Endodermal cell (in vitro differentiated cells): ENCODE data around the gene GJA5. TPM values are rescaled to one million over a fixed set of nuclear protein-coding genes. Genes with fewer than 3 reads are reported as not detected.
"Not testable (repeated sequence)": the region's sequence is repeated elsewhere in the genome, so short reads cannot be mapped to it uniquely, and the experiment has no call there.

Source experiments
- DNase-seq: peaks from one replicate; pipeline ENCODE4 v3.0.0-alpha.2; 2017
- H3K27ac ChIP-seq: 2 replicates; pipeline ENCODE4 v1.5.1; 2013; ENCODE audit warnings: mild to moderate bottlenecking, low read depth, low read length, moderate library complexity
- H3K27me3 ChIP-seq: 2 replicates; pipeline ENCODE4 v1.6.1; 2013; ENCODE audit warnings: mild to moderate bottlenecking, low read length, moderate library complexity; ENCODE audit not compliant: insufficient read depth, control insufficient read depth, poor library complexity, severe bottlenecking
- H3K36me3 ChIP-seq: 2 replicates; pipeline ENCODE4 v1.7.0; 2013; ENCODE audit warnings: mild to moderate bottlenecking, low read length, moderate library complexity; ENCODE audit not compliant: control insufficient read depth, insufficient read depth
- H3K4me1 ChIP-seq: one replicate; pipeline ENCODE4 v1.7.0; 2013; ENCODE audit warnings: low read length; ENCODE audit not compliant: control insufficient read depth, insufficient read depth
- H3K4me3 ChIP-seq: 2 replicates; pipeline ENCODE4 v1.5.1; 2013; ENCODE audit warnings: mild to moderate bottlenecking, low read length, moderate library complexity
- H3K9ac ChIP-seq: 2 replicates; pipeline ENCODE4 v1.6.1; 2013; ENCODE audit warnings: mild to moderate bottlenecking, low read length, moderate library complexity; ENCODE audit not compliant: poor library complexity, severe bottlenecking; ENCODE audit errors: extremely low read depth
- H3K9me3 ChIP-seq: 2 replicates; pipeline ENCODE4 v1.6.1; 2013; ENCODE audit warnings: mild to moderate bottlenecking, low read length, moderate library complexity; ENCODE audit not compliant: control insufficient read depth
- H3K27ac Mint-ChIP-seq: 2 replicates; pipeline ENCODE4 v1.8.0; 2020; ENCODE audit warnings: mixed read lengths
- H3K27me3 Mint-ChIP-seq: 2 replicates; pipeline ENCODE4 v1.8.0; 2021; ENCODE audit warnings: mild to moderate bottlenecking, mixed read lengths; ENCODE audit not compliant: insufficient read depth
- H3K36me3 Mint-ChIP-seq: 2 replicates; pipeline ENCODE4 v1.8.0; 2020; ENCODE audit warnings: low read depth, mixed read lengths
- H3K4me1 Mint-ChIP-seq: 2 replicates; pipeline ENCODE4 v1.8.0; 2020; ENCODE audit warnings: mixed read lengths
- H3K4me3 Mint-ChIP-seq: 2 replicates; pipeline ENCODE4 v1.8.0; 2020; ENCODE audit warnings: mild to moderate bottlenecking, moderate library complexity, mixed read lengths
- H3K9me3 Mint-ChIP-seq: 2 replicates; pipeline ENCODE4 v1.8.0; 2020; ENCODE audit warnings: mild to moderate bottlenecking, mixed read lengths
- WGBS, 2 experiments: methylation state at CpG; one replicate each; pipeline versions ENCODE4 v1.1.5 to v1.1.7; 2013; ENCODE audit warnings: missing lambda C conversion rate in 2 of 2, mixed read lengths in 1 of 2; ENCODE audit not compliant: insufficient coverage in 1 of 2, insufficient read length in 1 of 2; 5-methylcytosine and 5-hydroxymethylcytosine counted together
- total RNA-seq, 2 donors: library from RNA; stranded (reverse); fragmentation: NEBNext Ultra II Directional in 1 of 2; extraction: Animal tissue kit (Norgen Biotek cat#: 25700) in 1 of 2; gene quantifications; 2 replicates in 1 of 2; 3 replicates in 1 of 2; pipeline ENCODE4 v1.2.1, GENCODE V29; 2021
- TF ChIP-seq, protein P1 (sequence below): fragments of 200-600 bp; sonication (generic); conservative IDR thresholded peaks from 2 replicates; pipeline ENCODE4 v1.5.0; 2021; ENCODE audit warnings: antibody characterized with exemption, mild to moderate bottlenecking

GJA5 gene
- total RNA-seq, 2 donors from 2014 or later, result 1.4 to 1.6 TPM

GRCh38 chr1:147735423-147735822 lies 25.0 kb downstream of the GJA5 start:
- no peak overlapping the region for H3K27ac ChIP-seq
- peaks cover 29% of the 10 kb centered on the region for H3K27me3 ChIP-seq
- no peak for DNase-seq
- Mint-ChIP-seq H3K4me3 (no peak overlapping the region), H3K36me3 (no peaks in the 10 kb centered on the region), H3K4me1 (peaks cover 10% of the 10 kb centered on the region), H3K27ac (no peak overlapping the region), H3K9me3 (no peaks in the 10 kb centered on the region), H3K27me3 (peaks cover 44% of the 10 kb centered on the region)
- WGBS, 2 experiments, result 100% methylated on average over 1 of the region's 1 CpG; no CpG with 5 or more reads in 1 of the 2 experiments
- no peaks in the 10 kb centered on the region for H3K36me3 ChIP-seq
- TF ChIP-seq, protein P1, sequence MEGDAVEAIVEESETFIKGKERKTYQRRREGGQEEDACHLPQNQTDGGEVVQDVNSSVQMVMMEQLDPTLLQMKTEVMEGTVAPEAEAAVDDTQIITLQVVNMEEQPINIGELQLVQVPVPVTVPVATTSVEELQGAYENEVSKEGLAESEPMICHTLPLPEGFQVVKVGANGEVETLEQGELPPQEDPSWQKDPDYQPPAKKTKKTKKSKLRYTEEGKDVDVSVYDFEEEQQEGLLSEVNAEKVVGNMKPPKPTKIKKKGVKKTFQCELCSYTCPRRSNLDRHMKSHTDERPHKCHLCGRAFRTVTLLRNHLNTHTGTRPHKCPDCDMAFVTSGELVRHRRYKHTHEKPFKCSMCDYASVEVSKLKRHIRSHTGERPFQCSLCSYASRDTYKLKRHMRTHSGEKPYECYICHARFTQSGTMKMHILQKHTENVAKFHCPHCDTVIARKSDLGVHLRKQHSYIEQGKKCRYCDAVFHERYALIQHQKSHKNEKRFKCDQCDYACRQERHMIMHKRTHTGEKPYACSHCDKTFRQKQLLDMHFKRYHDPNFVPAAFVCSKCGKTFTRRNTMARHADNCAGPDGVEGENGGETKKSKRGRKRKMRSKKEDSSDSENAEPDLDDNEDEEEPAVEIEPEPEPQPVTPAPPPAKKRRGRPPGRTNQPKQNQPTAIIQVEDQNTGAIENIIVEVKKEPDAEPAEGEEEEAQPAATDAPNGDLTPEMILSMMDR, result no peak
- H3K4me3 ChIP-seq, result no peak overlapping the region
- no peaks in the 10 kb centered on the region for H3K4me1 ChIP-seq
- H3K9me3 ChIP-seq, result no peaks in the 10 kb centered on the region
- no peak overlapping the region for H3K9ac ChIP-seq

GRCh38 chr1:147734291-147734841 lies 26.0 kb downstream of the GJA5 start:
- not testable (repeated sequence) for H3K27ac Mint-ChIP-seq, H3K36me3 ChIP-seq, H3K4me1 ChIP-seq, H3K27ac ChIP-seq, H3K9me3 Mint-ChIP-seq, H3K9me3 ChIP-seq, H3K4me3 Mint-ChIP-seq, H3K9ac ChIP-seq, H3K4me3 ChIP-seq, H3K36me3 Mint-ChIP-seq, DNase-seq
- Mint-ChIP-seq H3K4me1 (peaks cover 10% of the 10 kb centered on the region), H3K27me3 (peaks cover 39% of the 10 kb centered on the region)
- H3K27me3 ChIP-seq, result peaks cover 22% of the 10 kb centered on the region
- 77% methylated on average over 4 of the region's 4 CpGs; no CpG with 5 or more reads in 1 of the 2 experiments for WGBS, 2 experiments

- no peaks in the 10 kb centered on the region for H3K9me3 ChIP-seq
- H3K4me1 ChIP-seq, result peaks cover 11% of the 10 kb centered on the region
- Mint-ChIP-seq H3K4me1 (peaks cover 19% of the 10 kb centered on the region), H3K27ac (no peak overlapping the region), H3K36me3 (no peaks in the 10 kb centered on the region), H3K9me3 (no peaks in the 10 kb centered on the region), H3K4me3 (no peak overlapping the region), H3K27me3 (peaks cover 18% of the 10 kb centered on the region)
- no peak overlapping the region for H3K27ac ChIP-seq
- TF ChIP-seq, protein P1, result no peak
- H3K36me3 ChIP-seq, result no peaks in the 10 kb centered on the region
- no peak overlapping the region for H3K9ac ChIP-seq
- H3K27me3 ChIP-seq, result peaks cover 6% of the 10 kb centered on the region
- no peak overlapping the region for H3K4me3 ChIP-seq
- WGBS, 2 experiments, result 100% methylated on average over 2 of the region's 2 CpGs; no CpG with 5 or more reads in 1 of the 2 experiments
- no peak for DNase-seq
These were observed 31.1 kb downstream of the GJA5 start for GRCh38 chr1:147729315-147729714.

GRCh38 chr1:147726168-147726567 lies 34.2 kb downstream of the GJA5 start:
- no peak overlapping the region for H3K4me3 ChIP-seq
- Mint-ChIP-seq H3K27ac (no peak overlapping the region), H3K4me1 (peaks cover 18% of the 10 kb centered on the region), H3K4me3 (no peak overlapping the region), H3K9me3 (no peaks in the 10 kb centered on the region), H3K36me3 (no peaks in the 10 kb centered on the region), H3K27me3 (peaks cover 23% of the 10 kb centered on the region)
- peaks cover 6% of the 10 kb centered on the region for H3K27me3 ChIP-seq
- 70 to 73% methylated on average over 2 of the region's 2 CpGs for WGBS, 2 experiments
- DNase-seq, result no peak
- H3K9me3 ChIP-seq, result no peaks in the 10 kb centered on the region
- TF ChIP-seq, protein P1, result no peak
- H3K27ac ChIP-seq, result no peak overlapping the region
- peaks cover 11% of the 10 kb centered on the region for H3K4me1 ChIP-seq
- H3K36me3 ChIP-seq, result no peaks in the 10 kb centered on the region
- H3K9ac ChIP-seq, result no peak overlapping the region
